ENCODE measurements around the gene COL4A1.

Gene COL4A1

GRCh38 chr13:110136660-110137585, 170.0 kb downstream of the COL4A1 start:
- DNase-seq, result peak in 15 of 56 donors; percentile 26 to 63 (median 39)

GRCh38 chr13:110135977-110136597, 170.9 kb downstream of the COL4A1 start:
- DNase-seq, result no peak

GRCh38 chr13:110134801-110135200, 172.2 kb downstream of the COL4A1 start:
- peak in 1 of 56 donors; percentile 18 for DNase-seq

GRCh38 chr13:110133425-110134235, 173.3 kb downstream of the COL4A1 start:
- no peak for DNase-seq

GRCh38 chr13:110132225-110132982, 174.6 kb downstream of the COL4A1 start:
- peak in 5 of 56 donors; percentile 26 to 70 (median 43) for DNase-seq

GRCh38 chr13:110131424-110131823, 175.5 kb downstream of the COL4A1 start:
- no peak for DNase-seq

- no peak for DNase-seq
Measured at GRCh38 chr13:110130431-110130830, 176.5 kb downstream of the COL4A1 start.

GRCh38 chr13:110129539-110130186, 177.3 kb downstream of the COL4A1 start:
- DNase-seq, result no peak

GRCh38 chr13:110129076-110129475, 177.9 kb downstream of the COL4A1 start:
- DNase-seq, result no peak

GRCh38 chr13:110128546-110128945, 178.4 kb downstream of the COL4A1 start:
- no peak for DNase-seq

- DNase-seq, result no peak
Measured at GRCh38 chr13:110127986-110128511, 178.9 kb downstream of the COL4A1 start.

- DNase-seq, result peak in 23 of 56 donors; percentile 13 to 68 (median 46)
Measured at GRCh38 chr13:110126391-110126961, 180.5 kb downstream of the COL4A1 start.

- no peak for DNase-seq
Measured at GRCh38 chr13:110125613-110126272, 181.2 kb downstream of the COL4A1 start.

GRCh38 chr13:110125157-110125556, 181.8 kb downstream of the COL4A1 start:
- DNase-seq, result no peak

GRCh38 chr13:110124201-110124940, 182.6 kb downstream of the COL4A1 start:
- no peak for DNase-seq

GRCh38 chr13:110123041-110123809, 183.7 kb downstream of the COL4A1 start:
- peak in 24 of 56 donors; percentile 13 to 77 (median 58) for DNase-seq

GRCh38 chr13:110121422-110122083, 185.4 kb downstream of the COL4A1 start:
- DNase-seq, result no peak
